Caki2 (cell line): ENCODE measurements around the gene PLEKHG3. TPM values are rescaled to one million over a fixed set of nuclear protein-coding genes. Genes with fewer than 3 reads are reported as not detected.
A peak's percentile ranks its signal among the peaks of the same experiment; 100 is the strongest.
"Not testable (repeated sequence)": the region's sequence is repeated elsewhere in the genome, so short reads cannot be mapped to it uniquely, and the experiment has no call there.

Experiments used
- DNase-seq: peaks from one replicate; pipeline ENCODE4 v3.0.0-alpha.2; 2015; ENCODE audit warnings: low read depth
- in situ Hi-C: cut with HindIII; loops from 2 replicates; pipeline ENCODE4 v1.10.0; 2016; ENCODE audit warnings: low sequenced_read_pairs, low pct_unique_long_range_greater_than_20kb, mixed read lengths
- total RNA-seq: library from RNA; depleted of rRNA; stranded (reverse); fragments of >200 nt; shearing (Covaris generic); gene quantifications from 2 replicates; pipeline ENCODE4 v1.2.3, GENCODE V29; 2014; ENCODE audit warnings: low replicate concordance; rRNA removed

The PLEKHG3 gene
- 48.3 and 99.4 TPM in 2 replicates for total RNA-seq

DNA sequence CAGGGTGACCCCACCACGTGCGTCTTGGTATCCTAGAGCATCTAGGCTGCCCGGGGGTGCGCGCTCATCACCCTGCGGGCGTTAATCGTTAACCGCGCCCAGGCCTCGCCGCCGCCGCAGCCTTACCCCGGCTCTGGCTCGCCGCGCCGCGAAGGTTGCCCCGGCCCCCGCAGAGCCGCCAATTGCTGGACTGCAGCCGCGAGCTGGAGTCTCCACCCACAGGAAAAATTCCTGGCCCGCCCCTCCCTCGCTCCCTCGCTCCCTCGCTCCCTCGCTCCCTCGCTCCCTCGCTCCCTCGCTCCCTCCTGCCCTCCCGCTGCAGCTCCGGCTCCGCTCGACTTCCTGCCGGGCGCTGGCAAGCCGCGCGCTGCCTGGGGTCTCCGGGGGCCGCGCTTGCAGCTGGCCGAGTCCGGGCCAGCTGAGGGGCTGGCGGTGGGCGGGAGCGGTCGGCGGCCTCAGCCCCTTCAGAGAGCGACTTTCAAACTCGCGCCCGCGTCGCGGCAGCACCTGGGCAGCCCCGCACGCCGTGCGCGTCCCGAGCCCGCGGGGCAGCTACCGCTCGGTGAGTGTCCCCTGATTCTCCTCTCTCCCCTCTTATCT lies at the start of gene PLEKHG3:
PLEKHG3 (plus strand) TSS at position 282 of the 600 bp plus-strand sequence. CDS start 23,208 bp downstream, outside the sequence.
- peak; percentile 87 for DNase-seq
- in situ Hi-C loops, result no loop called here

DNA sequence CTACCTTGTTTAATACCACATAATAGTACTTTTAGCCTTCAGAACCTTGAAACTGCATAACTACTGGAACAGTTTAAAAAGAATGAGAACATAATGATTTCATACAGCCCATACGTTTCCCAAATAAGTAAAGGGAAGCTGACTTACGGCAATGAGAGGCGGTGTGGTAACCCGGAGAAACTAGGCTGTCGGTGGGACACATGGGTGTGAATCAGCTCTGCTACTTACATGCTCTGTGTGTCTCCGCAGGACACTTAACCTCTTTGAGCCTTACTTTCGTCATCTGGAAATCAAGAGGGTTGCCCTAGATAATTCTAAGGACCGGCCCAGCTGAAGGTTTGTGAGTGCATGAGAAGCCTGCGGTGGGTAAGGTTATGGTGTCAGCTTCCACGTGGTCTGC lies 49.3 kb upstream of the PLEKHG3 start:
- no peak for DNase-seq
- in situ Hi-C loops, result no loop called here

DNA sequence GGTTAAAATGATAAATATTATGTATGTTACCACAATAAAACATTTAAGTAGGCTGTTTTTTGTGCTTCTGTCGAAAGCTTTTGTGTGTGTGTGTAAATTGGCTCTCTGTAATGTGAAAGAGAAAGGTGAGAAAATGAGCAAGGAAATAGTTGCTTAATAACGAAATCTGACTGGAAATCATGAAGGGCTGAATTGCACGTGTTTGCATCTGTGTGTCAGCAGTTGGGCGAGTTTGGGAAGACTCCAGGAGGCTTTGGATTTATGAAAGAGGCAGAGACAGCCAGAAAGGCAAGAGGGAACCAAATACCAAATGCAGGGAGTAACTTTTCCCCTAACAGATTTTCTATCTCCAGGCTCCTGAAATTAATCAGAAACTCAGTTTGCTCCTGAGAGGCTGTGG lies 47.2 kb upstream of the PLEKHG3 start:
- in situ Hi-C loops, result no loop called here
- no peak for DNase-seq

DNA sequence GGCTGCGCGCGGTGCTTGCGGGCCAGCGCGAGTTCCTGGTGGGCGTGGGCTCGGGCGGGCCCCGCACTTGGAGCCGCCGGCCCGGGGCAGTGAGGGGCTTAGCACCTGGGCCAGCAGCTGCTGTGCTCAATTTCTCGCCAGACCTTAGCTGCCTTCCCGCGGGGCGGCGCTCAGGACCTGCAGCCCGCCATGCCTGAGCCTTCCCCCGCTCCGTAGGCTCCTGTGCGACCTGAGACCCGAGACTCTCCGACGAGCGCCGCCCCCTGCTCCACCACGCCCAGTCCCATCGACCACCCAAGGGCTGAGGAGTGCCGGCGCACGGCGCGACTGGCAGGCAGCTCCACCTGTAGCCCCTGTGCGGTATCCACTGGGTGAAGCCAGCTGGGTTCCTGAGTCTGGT lies 46.0 kb upstream of the PLEKHG3 start:
- no peak for DNase-seq
- in situ Hi-C loops, result no loop called here

DNA sequence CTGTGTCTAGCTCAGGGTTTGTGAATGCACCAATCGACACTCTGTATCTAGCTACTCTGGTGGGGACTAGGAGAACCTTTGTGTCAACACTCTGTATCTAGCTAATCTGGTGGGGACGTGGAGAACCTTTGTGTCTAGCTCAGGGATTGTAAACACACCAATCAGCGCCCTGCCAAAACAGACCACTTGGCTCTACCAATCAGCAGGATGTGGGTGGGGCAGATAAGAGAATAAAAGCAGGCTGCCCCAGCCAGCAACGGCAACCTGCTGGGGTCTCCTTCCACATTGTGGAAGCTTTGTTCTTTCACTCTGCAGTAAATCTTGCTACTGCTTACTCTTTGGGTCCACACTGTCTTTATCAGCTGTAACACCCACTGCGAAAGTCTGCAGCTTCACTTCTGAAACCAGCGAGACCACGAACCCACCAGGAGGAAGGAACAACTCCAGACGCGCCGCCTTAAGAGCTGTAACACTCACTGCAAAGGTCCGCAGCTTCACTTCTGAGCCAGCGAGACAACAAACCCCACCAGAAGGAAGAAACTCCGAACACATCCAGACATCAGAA lies 45.4 kb upstream of the PLEKHG3 start:
- DNase-seq, in situ Hi-C loops: not testable (repeated sequence)

DNA sequence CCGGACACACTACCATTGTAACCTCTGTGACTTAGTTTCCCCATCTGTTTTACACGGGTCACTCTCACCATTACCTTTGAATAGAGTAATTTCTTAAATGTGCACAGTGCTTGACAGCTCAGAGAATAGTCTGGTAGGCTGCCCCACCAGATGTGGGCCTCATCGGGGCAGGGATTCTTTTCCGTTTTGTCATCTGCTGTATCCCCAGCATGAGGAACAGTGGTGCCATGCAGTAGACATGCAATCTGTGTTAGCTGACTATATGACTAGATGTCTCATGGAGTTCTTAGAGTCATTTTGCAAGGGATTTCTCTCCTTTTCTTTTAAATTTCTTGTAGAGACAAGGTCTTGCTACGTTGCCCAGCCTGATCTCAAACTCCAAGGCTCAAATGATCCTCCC lies 44.9 kb upstream of the PLEKHG3 start:
- DNase-seq, result no peak
- in situ Hi-C loops, result no loop called here

DNA sequence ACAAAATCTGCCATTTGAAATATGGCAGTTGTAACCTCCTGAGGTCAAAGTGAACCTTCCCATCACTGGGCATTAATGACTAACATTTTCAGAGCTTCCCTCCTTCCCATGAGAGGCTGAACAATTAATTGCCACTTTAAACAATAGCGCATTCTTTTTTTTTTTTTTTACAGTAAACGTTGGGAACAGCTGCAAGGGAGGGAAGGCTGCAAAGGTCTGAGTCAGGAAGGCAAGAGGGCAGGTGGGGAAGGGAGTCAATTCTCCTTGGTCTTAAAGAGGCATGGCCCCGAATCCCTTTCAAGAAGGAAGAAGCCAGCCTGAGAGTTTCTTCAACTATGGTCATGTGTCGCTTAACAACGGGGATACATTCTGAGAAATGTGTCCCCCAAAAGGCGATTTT lies 41.0 kb upstream of the PLEKHG3 start:
- peak; percentile 94 for DNase-seq
- in situ Hi-C loops, result no loop called here

DNA sequence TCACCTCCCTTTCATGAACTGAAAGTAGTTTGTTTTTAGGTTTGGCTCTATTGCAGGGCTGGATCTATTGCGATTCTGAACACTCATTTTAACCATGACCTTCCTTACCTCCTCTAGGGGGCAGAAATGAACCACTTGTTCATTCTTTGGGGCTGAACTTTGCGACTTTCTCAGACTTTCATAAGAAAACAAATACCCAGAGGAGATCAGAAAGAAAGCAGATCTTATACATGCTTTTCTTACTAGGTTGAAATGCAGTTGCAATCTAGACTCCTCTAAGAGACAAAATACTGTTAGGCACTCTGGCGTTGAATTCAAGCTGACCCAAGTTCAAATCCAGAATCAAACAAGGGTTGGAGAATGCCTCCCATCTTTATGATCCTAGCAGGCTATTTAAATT lies 32.6 kb upstream of the PLEKHG3 start:
- in situ Hi-C loops, result no loop called here
- peak; percentile 52 for DNase-seq

DNA sequence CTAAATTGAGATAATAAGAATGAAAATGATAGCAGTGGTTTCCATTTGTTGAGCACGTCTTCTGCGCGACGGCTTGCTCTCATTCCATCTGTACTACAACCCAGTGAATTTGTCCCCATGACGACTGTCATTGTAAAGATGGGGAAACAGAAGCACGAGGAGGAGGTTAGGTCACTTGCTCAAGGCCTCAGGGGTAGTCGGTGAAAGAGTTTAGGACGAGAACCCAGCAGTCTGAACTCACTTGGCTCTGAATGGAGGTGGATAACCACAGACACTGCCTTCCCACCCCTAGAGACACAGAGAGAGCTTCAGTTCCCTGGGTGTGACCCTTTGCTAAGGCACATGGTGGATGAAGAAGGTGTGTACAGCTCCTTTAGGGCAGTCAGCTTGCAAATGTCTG lies 30.9 kb upstream of the PLEKHG3 start:
- no peak for DNase-seq
- in situ Hi-C loops, result no loop called here

DNA sequence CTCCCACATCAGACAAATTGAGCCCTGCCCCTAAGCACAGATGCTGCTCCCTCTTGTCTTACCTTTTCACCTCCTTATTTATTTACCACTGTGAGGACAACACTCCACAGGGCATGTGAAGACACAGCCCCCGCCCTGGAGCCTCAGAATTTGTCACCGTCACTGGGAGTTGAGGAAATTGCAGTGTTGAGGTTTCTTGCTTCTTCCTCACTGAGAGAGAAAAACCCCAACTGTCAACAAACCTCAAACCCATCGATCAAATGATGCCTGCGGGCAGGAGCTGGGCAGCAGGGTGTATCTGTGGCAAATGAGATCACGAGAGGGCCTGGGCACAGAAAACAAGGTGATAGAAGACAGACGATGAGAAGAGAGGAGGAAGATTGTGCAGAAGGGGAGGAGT lies 30.5 kb upstream of the PLEKHG3 start:
- DNase-seq, result peak; percentile 96
- in situ Hi-C loops, result no loop called here

DNA sequence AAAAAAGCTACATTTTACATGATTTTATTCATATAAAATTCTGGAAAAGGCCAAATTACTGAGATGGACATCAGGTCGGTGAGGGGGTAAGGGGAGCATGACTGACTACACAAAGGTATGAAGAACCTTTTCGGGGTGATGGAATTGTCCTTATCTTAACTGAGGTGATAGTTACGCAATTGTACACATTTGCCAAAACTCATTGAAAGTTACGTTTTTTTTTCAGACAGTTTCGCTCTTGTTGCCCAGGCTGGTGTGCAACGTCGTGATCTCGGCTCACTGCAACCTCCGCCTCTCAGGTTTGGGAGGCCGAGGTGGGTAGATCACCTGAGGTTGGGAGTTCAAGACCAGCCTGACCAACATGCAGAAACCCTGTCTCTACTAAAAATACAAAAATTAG lies 29.4 kb upstream of the PLEKHG3 start:
- no peak for DNase-seq
- in situ Hi-C loops, result no loop called here

DNA sequence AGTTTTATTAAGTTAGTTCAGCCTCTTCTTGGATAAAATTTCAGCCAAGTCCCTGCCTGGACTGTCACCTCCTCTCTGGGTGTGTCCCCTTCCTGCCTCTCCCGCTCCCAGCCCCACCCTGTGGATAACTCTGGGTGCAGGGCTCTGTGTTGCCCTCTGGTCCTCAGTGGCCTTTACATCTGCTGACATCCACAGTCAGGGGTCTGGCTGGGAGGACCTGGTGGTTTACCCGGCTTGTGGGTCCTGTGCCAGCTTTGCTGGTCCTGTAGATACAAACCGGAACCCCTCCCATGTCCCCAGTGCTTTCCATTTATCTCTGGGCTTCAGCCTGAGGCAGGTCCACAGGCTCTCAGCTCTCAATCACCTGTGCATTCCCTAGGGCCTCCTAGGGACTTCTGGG lies 28.9 kb upstream of the PLEKHG3 start:
- in situ Hi-C loops, result no loop called here
- no peak for DNase-seq

DNA sequence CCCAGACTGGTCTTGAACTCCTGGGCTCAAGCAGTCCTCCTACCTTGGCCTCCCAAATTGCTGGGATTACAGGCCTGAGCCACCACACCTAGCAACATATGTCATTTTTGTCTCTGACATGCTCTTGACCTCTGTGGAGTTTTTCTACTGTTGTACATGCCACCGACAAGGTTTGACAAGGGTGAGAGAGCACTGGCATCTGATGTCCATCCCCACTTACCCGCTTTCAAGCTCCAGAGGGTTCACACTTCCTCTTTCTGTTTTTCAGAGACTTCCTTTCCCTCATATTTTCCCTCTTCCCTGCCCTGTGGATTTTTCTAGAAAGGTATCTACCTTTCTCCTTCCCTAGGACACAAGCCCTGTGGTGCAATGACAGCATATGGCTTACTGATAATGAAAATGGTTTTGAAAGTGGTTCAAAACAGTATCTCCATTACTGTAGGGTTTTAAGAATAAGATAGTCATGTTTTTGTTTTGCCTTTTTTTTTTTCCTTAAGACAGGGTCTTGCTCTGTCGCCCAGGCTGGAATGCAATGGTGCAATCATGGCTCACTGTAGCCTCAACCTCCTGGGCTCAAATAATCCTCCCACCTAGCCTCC lies 27.7 kb upstream of the PLEKHG3 start:
- DNase-seq, result no peak
- in situ Hi-C loops, result no loop called here

DNA sequence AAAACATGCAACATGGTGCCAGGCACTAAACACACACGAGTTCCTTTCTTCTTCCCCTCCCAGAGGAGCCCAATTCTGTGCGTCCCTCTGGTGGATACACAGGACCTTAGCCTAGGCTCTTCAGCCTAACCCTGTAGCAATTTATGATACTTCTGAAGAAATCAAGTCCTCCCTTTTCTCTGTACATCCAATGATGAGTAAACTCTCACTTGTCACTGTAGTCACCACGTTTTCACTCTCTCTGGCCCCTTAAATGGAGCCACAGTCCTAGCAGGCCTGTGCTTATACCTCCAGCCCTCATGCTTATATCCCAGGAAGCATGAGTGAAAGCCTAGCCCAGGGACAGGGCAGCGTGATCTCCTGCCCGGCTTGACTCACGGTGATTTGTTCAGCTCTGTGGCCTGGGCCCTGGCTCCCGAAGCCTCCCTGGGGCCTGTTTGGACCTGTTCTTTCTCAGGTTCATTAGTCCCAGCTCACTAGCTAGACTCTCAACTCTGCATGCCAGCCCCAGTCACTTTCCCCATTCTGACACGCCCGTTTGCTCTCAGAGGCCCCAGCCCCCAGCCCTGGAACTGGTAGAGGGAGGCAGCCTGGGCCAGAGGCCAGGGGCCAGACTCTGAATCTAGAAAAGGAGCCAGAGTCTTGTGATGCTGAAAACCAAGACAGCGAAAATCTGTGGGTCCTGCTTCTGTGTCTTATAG lies 24.1 kb upstream of the PLEKHG3 start:
- peak; percentile 85 for DNase-seq
- in situ Hi-C loops, result no loop called here

DNA sequence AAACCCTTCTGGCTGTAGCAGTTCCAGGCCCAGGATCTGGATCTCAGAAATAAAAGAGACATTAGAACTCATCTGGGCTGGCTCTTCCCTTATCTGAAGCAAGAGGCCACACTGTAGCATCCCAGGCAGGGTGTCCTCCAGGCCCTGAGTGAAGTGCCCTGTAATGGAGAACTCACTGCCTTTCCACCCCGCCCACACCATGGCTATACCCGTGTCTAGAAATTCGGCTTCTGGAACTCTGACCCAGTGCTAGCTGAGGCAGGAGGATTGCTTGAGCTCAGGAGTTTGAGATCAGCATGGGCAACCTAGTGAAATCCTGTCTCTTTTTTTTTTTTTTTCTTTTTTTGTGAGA lies 23.5 kb upstream of the PLEKHG3 start:
- no peak for DNase-seq
- in situ Hi-C loops, result no loop called here

DNA sequence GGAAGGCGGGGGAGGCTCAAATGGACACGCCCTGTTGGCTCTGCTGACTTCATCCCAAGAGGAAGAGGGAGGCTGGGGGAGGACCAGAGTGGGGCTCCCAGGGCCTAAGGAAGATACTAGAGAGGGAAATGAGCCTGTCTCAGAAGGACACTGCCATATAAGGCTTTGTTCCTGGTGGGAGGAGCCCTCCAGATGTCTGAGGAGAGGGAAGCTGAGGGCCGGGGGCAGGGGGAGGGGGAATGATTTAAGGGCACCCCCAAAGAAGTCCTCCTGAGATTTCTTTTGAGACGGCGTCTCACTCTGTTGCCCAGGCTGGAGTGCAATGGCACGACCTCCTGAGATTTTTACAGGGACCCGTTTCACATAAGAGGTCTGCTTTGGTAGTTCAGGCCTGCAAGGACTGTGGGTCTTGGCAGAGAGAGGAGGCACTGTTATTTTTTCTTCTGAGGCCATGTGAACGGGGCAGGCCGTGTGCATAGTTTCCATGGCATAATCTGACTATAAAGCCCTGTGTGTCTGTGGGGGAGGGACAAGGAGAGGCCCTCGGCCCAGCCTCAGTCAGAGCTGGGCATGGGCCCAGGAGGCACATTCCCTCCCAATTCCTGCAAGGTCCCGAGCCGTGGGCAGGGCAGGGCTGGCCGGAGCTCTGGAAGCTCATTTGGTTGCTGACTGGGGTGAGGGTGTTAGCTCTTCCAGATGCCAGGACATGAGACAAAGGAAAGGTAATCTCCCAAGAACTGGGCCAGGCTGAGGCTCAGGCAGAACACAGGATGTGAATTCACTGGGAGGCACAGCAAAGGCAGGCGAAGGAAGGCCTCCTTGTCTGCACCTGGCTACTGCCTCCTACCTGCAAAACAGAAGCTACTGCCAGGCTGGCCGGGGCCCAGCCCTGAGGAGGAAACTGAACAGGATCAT lies 22.2 kb upstream of the PLEKHG3 start:
- peak; percentile 68 for DNase-seq
- in situ Hi-C loops, result no loop called here

DNA sequence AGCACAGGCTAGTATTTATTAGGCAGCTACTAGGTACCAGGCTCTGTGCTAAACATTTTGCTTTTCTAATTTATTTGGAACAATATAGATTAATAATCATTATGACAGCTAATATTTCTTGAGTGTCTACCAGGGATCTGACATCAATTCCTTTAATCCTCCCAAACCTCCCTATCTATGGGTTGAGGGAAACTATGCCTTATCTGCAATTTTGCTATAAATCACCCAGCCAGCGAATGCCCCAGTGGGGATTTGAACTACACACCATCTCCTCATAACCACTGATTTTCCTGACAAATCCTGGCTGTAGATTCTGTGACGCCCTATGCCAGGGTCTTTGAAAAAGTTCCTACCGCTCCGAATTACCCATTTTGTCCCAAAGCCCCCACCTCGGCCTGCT lies 21.4 kb upstream of the PLEKHG3 start:
- in situ Hi-C loops, result no loop called here

DNA sequence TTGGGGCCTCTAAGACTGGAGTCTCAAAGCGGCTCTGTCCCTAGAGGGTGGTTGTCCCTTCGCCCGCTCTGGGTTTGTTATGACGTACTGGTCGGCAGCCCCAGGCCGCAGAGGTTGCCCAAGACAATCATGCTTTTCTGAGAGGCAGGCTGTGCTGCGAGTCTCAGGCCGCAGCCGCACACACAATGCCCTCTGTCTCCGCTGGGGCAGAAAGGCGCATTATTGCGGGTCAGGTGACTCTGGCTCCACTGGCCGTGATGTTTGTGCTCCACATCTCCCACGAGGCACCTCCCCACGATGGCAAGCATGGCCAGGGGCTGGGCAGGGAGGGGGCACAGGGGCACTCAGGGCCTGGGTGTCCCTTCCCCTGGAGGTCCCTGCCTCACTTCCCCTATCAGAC lies 21.0 kb upstream of the PLEKHG3 start:
- DNase-seq, result no peak
- in situ Hi-C loops, result no loop called here

More for the DNA sequence above, 21.4 kb upstream of the PLEKHG3 start:
- DNase-seq, result no peak
